ENCODE measurements around the gene TTLL3. TPM values are rescaled to one million over a fixed set of nuclear protein-coding genes. Genes with fewer than 3 reads are reported as not detected.

TTLL3 gene
- total and polyA plus RNA-seq, 11 donors = 4.7 to 30.3 (median 11.8) TPM

DNA sequence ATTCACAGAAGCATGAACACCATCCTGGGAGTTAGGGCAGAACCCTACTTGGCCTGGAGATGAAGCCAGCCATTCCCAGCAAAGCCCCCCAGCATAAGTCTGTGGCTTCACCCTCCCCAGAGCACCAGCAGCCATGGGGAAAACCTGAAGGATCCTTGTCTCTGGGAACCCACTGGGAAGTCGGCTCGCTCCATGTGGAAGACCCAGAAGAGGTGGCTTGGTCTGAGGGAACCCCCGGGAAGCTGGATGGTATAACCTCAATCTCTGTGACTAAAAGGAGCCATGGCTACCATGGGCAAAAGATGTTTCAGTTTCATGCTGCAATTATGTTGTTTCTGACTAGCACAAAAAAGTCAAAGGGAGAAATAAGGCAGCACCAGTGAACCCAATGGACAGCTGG, 45.5 kb downstream of the TTLL3 start:
- TF ChIP-seq CTCF (IDR thresholded peaks at IDR 0.05) (no peak), POLR2A (IDR thresholded peaks at IDR 0.05) (no peak)
- Histone ChIP-seq H3K27me3 (no peaks in the 10 kb centered on the region), H3K4me1 (no peaks in the 10 kb centered on the region), H3K27ac (no peak overlapping the region), H3K4me3 (no peak overlapping the region), H3K9me3 (no peaks in the 10 kb centered on the region), H3K36me3 (no peaks in the 10 kb centered on the region)
- ATAC-seq (no peak), DNase-seq (no peak)
- intact Hi-C loops (cut with DNase I) = no loop called here
- 95 to 100% (median 97%) methylated on average over 3 of the region's 3 CpGs for WGBS, 4 donors

GRCh38 chr3:9859530-9860025, 49.5 kb downstream of the TTLL3 start:
- ATAC-seq = no peak
- Histone ChIP-seq H3K4me3 (no peak overlapping the region), H3K27ac (no peak overlapping the region), H3K4me1 (peaks cover 0 to 18% (median 7%) of the 10 kb centered on the region in 12 donors), H3K9me3 (no peaks in the 10 kb centered on the region), H3K36me3 (no peaks in the 10 kb centered on the region), H3K27me3 (no peaks in the 10 kb centered on the region)
- DNase-seq = no peak
- TF ChIP-seq CTCF (IDR thresholded peaks at IDR 0.05) (no peak), POLR2A (IDR thresholded peaks at IDR 0.05) (no peak)
- intact Hi-C loops (cut with DNase I) = no loop called here
- 84 to 92% (median 87%) methylated on average over 10 to 12 of the region's 12 CpGs for WGBS, 4 donors

- no peak overlapping the region for H3K4me3 ChIP-seq
- no peak for TF ChIP-seq POLR2A (IDR thresholded peaks at IDR 0.05)
- TF ChIP-seq CTCF (IDR thresholded peaks at IDR 0.05) = no peak
- no peak for ATAC-seq
- H3K9me3 ChIP-seq = no peaks in the 10 kb centered on the region
- H3K4me1 ChIP-seq = peaks cover 0 to 21% (median 9%) of the 10 kb centered on the region in 12 donors
- H3K27ac ChIP-seq = no peak overlapping the region
- 90 to 99% (median 94%) methylated on average over 4 of the region's 4 CpGs for WGBS, 4 donors
- intact Hi-C loops (cut with DNase I) = no loop called here
- no peak for DNase-seq
- H3K36me3 ChIP-seq = no peaks in the 10 kb centered on the region
- H3K27me3 ChIP-seq = no peaks in the 10 kb centered on the region
These were observed 51.1 kb downstream of the TTLL3 start for GRCh38 chr3:9861201-9861600.

DNA sequence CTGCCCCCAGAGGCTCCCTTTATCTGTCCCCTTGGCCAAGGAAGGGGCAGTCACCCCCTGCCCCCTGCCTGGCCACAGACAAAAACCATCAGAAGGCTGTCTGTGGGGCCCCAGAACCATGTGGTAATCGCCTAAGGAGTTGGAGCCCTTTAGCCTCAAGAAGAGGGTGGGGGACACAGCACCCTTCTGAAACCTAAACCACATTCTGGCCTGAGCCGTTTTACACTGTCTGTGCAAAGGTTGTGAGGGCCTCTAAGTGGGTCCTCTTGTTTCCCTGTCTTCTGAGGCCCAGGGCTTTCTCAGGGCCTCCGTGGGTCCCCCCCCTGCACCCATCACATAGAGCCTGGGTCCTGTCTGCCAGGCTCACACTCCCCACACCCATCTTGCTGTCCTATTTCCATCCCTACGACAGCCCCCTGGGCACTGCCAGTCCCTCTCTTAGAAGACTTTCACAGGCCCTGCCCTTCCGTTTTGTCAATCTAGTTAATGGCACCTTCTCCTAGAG, 51.6 kb downstream of the TTLL3 start:
- Histone ChIP-seq H3K4me1 (peaks cover 0 to 21% (median 9%) of the 10 kb centered on the region in 12 donors), H3K9me3 (no peaks in the 10 kb centered on the region), H3K27ac (peak overlapping the region in 1 of 12 donors; percentile 87), H3K27me3 (no peaks in the 10 kb centered on the region), H3K4me3 (no peak overlapping the region), H3K36me3 (no peaks in the 10 kb centered on the region)
- TF ChIP-seq POLR2A (IDR thresholded peaks at IDR 0.05) = no peak
- no peak for TF ChIP-seq CTCF (IDR thresholded peaks at IDR 0.05)
- WGBS, 4 donors = 90 to 95% (median 94%) methylated on average over 5 of the region's 5 CpGs
- intact Hi-C loops (cut with DNase I) = no loop called here
- no peak for ATAC-seq
- no peak for DNase-seq
